IPS DF 19.7 (cell line): Measurements from ENCODE around the gene SDK1.
"Not testable (repeated sequence)": the region's sequence is repeated elsewhere in the genome, so short reads cannot be mapped to it uniquely, and the experiment has no call there.

Experiments
- DNase-seq: peaks from one replicate; pipeline ENCODE4 v3.0.0-alpha.2; 2013; ENCODE audit warnings: low read depth, low spot score

SDK1 gene

GRCh38 chr7:4215176-4215720, 914.2 kb downstream of the SDK1 start:
- DNase-seq = no peak

- DNase-seq = no peak
Observed at GRCh38 chr7:4216016-4216415, 915.0 kb downstream of the SDK1 start.

GRCh38 chr7:4217126-4217660, 916.1 kb downstream of the SDK1 start:
- DNase-seq = not testable (repeated sequence)

GRCh38 chr7:4218481-4218880, 917.4 kb downstream of the SDK1 start:
- no peak for DNase-seq

- no peak for DNase-seq
Observed at GRCh38 chr7:4220011-4220410, 919.0 kb downstream of the SDK1 start.

GRCh38 chr7:4221043-4221442, 920.0 kb downstream of the SDK1 start:
- no peak for DNase-seq

- DNase-seq = no peak
Observed at GRCh38 chr7:4222676-4223075, 921.6 kb downstream of the SDK1 start.

GRCh38 chr7:4225361-4225771, 924.3 kb downstream of the SDK1 start:
- DNase-seq = no peak

GRCh38 chr7:4225881-4226523, 925.0 kb downstream of the SDK1 start:
- DNase-seq = no peak

- DNase-seq = no peak
Observed at GRCh38 chr7:4226524-4226882, 925.5 kb downstream of the SDK1 start.

- DNase-seq = no peak
Observed at GRCh38 chr7:4227105-4228010, 926.3 kb downstream of the SDK1 start.

GRCh38 chr7:4230352-4230751, 929.3 kb downstream of the SDK1 start:
- DNase-seq = no peak

- no peak for DNase-seq
Observed at GRCh38 chr7:4233146-4233545, 932.1 kb downstream of the SDK1 start.

GRCh38 chr7:4233621-4234497, 932.8 kb downstream of the SDK1 start:
- no peak for DNase-seq

- no peak for DNase-seq
Observed at GRCh38 chr7:4234498-4234855, 933.4 kb downstream of the SDK1 start.

GRCh38 chr7:4234886-4235285, 933.8 kb downstream of the SDK1 start:
- no peak for DNase-seq

GRCh38 chr7:4235596-4235995, 934.5 kb downstream of the SDK1 start:
- DNase-seq = no peak

- no peak for DNase-seq
Observed at GRCh38 chr7:4236389-4236788, 935.3 kb downstream of the SDK1 start.

GRCh38 chr7:4236873-4237272, 935.8 kb downstream of the SDK1 start:
- DNase-seq = not testable (repeated sequence)

GRCh38 chr7:4237296-4238235, 936.5 kb downstream of the SDK1 start:
- DNase-seq = no peak

- no peak for DNase-seq
Observed at GRCh38 chr7:4238861-4239260, 937.8 kb downstream of the SDK1 start.
